GM10248 (cell line): ENCODE measurements around the gene PMPCA.

Experiments
- CTCF ChIA-PET: fragments of 300-600 bp; sonication (Branson Sonifier 250); formaldehyde crosslinking; extraction: SDS; loops from one replicate; lab custom pipeline; 2021; ENCODE audit warnings: antibody characterized with exemption; lab: Yijun Ruan, JAX
- POLR2A ChIA-PET: fragments of 350-650 bp; sonication (Branson Sonifier 250); formaldehyde crosslinking; extraction: SDS; loops from one replicate; lab custom pipeline; 2020; ENCODE audit warnings: antibody characterized with exemption; lab: Yijun Ruan, JAX
- DNase-seq: peaks from one replicate; pipeline ENCODE4 v3.0.0; 2012; ENCODE audit errors: extremely low spot score
- CTCF ChIP-seq: IDR thresholded peaks from 2 replicates; pipeline ENCODE4 v1.5.1; 2012; ENCODE audit warnings: mild to moderate bottlenecking, low read depth; ENCODE audit errors: extremely low read depth, missing control alignments, control extremely low read depth

Gene PMPCA

GRCh38 chr9:136368190-136368589, 42.3 kb upstream of the PMPCA start:
- POLR2A ChIA-PET = no interaction called here
- CTCF ChIA-PET = interaction anchor here (1.7 kb wide), 1 partner anchor 28 kb away, joined by 4 read pairs; no protein-coding TSS in a partner anchor
- no peak for DNase-seq
- no peak for TF ChIP-seq CTCF

DNA sequence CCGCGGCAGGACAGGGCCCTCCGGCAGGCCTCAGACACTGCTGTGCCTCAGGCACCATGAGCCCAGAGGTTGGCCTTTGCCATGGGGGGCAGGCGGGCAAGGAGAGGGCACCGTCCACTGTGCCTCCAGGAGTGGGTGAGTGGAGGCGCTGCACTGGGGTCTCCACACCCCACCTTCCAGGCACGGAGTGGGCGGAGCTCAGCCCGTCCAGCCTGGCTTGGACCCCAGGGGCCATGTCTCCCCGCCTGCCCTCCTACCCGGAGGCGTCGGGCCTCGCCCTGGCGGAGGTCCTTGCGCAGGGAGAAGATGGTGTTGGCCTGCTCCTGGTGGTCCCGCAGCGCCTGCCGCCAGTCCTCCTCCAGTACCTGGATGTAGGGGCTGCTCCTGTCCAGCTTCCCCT, 40.4 kb upstream of the PMPCA start:
- DNase-seq = no peak
- CTCF ChIA-PET = no interaction called here
- POLR2A ChIA-PET = no interaction called here
- no peak for TF ChIP-seq CTCF

DNA sequence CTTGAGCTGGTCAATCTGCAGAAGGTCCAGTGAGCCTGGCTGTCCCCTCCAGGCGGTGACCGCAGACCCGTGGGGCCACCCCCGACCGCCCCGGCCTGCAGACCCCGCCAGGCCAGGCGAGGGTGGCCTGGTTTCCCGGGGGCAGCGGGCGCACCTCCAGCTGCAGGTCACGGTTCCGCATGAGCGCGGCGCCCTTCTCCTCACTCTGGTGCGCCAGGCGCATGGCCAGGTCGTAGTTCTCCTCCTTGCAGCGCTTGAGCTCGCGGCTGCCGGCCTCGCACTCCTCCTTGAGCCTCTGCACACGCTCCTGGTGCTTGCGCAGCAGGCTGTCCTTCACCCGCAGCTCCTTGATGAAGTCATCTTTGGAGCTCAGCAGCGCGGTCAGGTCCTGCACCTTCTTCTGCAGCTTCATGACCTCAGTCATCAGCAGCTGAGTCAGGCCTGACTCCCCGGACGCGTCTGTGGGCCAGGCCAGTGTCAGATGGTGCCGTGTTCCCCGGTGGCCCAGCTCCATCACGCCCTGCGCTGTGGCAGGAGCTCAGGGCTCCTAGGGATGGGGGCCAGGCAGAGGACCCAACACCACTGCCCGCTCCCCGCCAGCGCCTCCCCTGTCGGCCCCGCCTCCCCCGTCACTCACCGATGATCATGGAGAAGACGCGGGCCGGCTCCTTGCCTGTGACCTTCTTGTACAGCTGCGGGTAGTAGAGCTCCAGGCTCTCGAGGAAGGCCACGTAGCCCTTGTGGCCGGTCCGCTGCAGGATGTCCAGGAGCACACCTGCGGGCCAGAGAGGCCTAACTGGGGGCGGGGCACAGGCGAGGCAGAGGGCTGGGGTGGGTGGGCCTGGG, 39.5 kb upstream of the PMPCA start:
- CTCF ChIA-PET = interaction anchor here (5.4 kb wide), 1 partner anchor 8 kb away, joined by 39 read pairs; the partner anchor contains the start of gene DNLZ
- POLR2A ChIA-PET = no interaction called here
- DNase-seq = no peak
- TF ChIP-seq CTCF = no peak

GRCh38 chr9:136371533-136371880, 39.0 kb upstream of the PMPCA start:
- ChIA-PET CTCF (interaction anchor here (5.4 kb wide), 1 partner anchor 9 kb away, joined by 39 read pairs; the partner anchor contains the start of gene DNLZ), POLR2A (no interaction called here)
- no peak for DNase-seq
- TF ChIP-seq CTCF = no peak

DNA sequence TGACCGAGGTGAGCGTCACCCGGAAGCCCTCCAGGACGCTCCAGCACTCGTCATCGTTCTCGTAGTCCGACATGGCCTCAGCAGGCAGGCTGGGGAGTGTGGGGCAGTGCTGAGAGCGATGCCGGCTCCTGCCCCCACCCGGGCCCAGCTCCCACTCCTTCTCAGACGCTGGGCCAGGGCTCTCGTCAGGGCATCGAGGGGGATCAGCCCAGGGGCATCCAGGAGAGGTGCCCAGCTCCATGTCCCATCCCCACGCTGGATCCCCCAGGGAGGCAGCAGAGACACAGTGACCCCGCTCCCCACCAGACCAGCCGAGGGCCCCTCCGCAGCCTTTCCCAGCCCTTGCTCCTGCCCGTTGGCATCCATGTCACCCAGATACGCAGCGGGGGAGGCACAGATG, 38.5 kb upstream of the PMPCA start:
- no peak for TF ChIP-seq CTCF
- no peak for DNase-seq
- ChIA-PET CTCF (interaction anchor here (5.4 kb wide), 1 partner anchor 9 kb away, joined by 39 read pairs; the partner anchor contains the start of gene DNLZ), POLR2A (no interaction called here)

DNA sequence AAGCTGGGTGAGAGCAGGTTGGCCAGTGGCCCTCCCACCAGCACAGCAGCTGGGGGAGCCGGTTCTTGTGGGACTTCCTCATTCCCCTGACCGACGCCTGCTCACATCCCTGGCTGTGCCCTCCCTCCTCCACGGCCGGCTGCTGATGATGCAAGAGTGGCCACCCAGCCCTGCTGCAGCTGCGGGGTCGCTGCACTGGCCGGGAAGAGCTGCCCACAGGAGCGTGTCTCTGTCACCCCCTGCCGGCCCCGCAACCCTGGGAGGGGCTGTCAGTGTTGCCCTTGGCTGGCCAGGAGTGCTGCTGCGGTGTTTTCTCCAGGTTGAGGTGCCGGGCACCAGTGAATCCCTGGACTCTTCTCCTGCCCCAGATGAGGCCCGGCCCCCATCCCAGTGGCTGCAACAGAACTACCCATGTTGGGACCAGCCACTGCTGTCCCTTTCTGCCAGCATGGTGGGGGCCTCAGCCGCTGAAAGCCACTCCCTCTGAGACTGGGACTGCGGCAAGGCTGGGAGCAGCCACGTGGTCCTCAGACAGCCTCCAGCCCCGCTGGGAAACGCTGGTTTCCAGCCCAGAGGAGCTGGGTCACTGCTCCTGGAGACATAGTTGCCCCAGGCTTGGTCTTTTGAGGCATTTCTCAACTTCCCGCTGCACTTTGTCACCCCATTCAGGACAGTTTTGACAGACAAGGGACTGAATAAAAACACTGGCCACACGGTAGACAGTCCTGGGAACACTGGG, 37.7 kb upstream of the PMPCA start:
- CTCF ChIA-PET = interaction anchor here (5.4 kb wide), 1 partner anchor 10 kb away, joined by 39 read pairs; the partner anchor contains the start of gene DNLZ
- peak; percentile 50 for DNase-seq
- TF ChIP-seq CTCF = peak; percentile 11
- POLR2A ChIA-PET = interaction anchor here (0.6 kb wide), 1 partner anchor 13 kb away, joined by 4 read pairs; no protein-coding TSS in a partner anchor
